Activated naive CD4-positive, alpha-beta T cell (primary cell): ENCODE measurements around the gene PLA1A.
"Not testable (repeated sequence)": the region's sequence is repeated elsewhere in the genome, so short reads cannot be mapped to it uniquely, and the experiment has no call there.

Experiments
- DNase-seq, 4 experiments: peaks; one replicate each; lab custom pipeline; 2025; lab: John Stamatoyannopoulos, UW

PLA1A gene, protein sequence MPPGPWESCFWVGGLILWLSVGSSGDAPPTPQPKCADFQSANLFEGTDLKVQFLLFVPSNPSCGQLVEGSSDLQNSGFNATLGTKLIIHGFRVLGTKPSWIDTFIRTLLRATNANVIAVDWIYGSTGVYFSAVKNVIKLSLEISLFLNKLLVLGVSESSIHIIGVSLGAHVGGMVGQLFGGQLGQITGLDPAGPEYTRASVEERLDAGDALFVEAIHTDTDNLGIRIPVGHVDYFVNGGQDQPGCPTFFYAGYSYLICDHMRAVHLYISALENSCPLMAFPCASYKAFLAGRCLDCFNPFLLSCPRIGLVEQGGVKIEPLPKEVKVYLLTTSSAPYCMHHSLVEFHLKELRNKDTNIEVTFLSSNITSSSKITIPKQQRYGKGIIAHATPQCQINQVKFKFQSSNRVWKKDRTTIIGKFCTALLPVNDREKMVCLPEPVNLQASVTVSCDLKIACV

DNA sequence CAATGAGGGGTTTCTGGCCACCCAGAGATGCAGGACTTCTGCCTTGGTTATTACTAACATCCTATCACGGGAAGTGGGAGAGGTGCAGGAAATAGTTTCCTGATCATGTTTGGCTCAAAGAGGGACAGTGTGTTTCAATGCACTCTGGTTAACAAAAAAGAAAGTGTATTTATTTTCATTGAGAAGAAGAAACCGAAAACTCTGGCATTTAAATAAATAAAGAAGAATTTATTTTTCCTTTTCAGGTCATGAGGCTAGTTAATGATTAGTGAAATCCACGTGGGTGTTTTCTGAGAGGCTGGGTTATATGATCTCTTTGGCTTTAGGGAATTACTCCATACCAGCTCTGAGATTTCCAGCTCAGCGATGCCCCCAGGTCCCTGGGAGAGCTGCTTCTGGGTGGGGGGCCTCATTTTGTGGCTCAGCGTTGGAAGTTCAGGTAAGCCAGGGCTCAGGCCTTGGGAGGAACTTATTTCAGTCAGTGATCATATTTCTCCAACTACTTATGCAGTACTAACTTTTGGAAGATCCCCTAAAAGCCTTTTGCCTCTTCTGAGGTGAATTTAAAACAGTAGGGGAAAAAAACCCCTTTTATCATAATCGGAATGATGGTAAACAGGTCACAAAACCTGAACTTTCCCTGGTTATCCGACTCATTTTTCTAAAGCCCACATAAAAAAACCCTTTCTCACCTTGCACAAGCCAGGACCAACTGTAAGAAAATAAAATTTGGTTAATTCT is at the start of gene PLA1A:
PLA1A (plus strand) TSS at position 338 of the 741 bp plus-strand sequence; CDS start at position 367, 29 bp downstream.
- DNase-seq: no peak

DNA sequence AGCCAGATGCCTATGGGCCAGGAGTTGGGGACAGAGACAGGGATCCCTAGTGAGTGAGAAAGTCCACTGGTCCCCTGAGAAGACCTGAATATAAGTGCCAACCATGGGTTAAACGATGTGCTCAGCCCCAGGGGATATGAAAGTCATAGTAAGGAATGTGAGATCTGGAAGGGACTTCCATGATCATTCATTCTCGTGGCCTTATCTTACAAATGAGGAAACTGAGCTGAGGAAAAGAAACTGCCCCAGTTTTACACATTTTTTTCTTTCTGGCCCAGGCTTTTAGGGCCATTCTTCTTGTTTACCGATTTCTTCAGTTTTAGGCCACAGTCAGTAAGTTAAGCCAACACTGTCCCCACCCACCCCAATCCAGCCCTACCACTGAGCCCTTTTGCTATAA is 49.3 kb upstream of the PLA1A start:
- no peak for DNase-seq

DNA sequence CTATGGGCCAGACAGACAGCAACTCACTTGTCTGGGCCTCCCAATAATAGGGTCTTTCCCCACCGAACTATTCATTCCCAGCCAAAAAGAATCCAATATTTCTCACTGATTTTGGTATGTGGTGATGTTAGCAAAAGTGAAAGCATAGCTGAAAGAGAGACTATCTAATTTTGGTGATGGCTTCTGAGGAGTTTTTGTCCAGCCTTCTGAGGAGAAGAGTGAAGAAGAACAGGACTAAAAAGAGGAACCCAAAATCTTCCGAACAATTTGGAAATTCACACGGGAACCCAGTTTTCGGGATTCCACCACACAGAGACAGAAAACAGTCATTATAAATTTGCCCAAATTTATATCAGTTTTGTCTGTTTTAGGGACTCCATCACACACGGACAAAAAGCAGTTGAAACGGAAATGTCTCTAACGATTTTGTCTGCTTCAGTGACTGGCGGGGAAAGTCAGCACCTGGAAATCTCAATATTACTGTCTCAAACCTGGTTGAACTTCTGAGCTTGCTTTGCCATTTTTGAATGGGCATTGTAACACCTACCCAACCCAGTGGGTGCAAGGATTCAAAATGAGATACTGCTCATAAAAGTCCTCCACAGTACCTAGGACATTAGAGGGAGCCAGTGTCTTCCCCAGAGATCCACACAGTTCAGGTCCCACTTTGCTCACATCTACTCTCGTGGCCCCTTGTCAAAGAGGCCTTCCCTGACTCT is 47.3 kb upstream of the PLA1A start:
- no peak for DNase-seq

DNA sequence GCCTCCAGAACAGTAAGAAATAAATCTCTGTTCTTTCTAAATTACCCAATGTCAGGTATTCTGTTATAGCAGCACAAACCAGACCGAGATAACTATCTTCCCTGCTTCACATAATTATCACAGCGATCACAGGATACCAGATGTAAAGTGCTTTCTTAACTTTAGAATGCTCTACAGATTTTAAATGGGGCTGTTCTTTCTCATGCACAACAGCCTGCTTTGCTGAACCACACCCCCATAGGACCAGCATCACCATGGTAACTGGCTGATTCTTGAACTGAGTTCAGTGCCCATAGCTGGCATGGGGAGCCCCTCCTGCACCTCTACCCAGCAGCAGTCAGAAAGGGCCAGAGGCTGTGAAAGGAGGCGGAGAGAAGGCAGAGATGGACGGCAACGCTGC is 46.1 kb upstream of the PLA1A start:
- no peak for DNase-seq

DNA sequence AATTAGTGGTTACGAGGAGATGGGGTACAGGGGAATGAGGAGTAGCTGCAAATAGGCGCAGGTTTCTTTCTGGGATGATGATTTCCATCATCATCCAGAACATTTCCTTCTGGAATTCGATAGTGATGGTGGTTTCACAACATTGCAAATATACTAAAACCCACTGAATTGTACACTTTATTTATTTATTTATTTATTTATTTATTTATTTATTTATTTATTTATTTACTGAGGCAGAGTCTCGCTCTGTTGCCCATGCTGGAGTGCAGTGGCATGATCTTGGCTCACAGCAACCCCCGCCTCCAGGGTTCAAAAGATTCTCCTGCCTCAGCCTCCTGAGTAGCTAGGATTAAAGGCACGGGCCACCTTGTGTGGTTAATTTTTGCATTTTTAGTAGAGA is 44.8 kb upstream of the PLA1A start:
- not testable (repeated sequence) for DNase-seq

DNA sequence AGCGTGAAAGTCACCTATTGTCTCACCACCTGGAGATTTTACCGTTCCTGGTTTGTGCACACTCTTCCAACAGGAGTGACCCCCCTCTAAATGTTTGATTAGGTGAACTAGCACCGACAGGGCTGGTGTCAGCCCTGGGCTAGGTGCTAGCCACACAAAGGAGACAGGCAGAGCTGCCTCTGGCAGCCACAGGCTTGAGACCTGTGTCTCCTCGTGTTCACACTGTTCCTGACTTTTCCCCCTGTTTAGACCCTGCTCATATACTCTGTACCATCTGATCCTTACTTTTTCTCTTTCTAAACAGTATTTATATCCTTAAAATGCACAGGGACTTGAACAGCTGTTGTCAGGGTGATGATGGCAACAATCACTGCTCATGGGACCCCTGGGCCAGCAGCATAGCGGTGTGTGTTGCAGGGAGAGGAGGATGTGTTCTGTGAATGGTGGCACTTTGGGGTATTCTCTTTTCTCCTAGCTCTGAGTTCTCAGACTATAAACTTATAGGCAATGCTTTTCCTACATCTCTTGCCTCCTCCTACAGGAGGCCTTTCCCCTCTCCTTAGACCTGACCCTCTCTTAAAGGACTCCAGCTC is 43.8 kb upstream of the PLA1A start:
- no peak for DNase-seq

DNA sequence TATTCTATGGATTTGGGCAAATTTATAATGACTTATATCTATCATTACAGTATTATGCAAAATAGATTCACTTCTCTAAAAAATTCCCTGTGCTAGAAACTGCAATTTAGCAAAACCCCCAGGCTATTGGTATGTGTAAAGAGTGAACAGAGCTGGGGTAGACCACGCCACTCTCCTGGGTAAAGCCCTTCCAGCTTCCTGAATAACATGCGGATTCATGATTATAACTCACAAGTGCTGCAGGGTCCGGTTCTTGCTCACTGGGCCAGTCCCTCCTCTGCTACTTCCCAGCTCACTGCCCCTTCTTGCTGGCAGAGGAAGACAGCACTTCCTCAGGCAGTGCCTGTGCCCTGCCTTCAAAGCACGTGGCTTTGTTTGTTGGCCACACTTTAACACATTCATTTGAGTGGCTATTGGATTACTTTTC is 42.4 kb upstream of the PLA1A start:
- no peak for DNase-seq

DNA sequence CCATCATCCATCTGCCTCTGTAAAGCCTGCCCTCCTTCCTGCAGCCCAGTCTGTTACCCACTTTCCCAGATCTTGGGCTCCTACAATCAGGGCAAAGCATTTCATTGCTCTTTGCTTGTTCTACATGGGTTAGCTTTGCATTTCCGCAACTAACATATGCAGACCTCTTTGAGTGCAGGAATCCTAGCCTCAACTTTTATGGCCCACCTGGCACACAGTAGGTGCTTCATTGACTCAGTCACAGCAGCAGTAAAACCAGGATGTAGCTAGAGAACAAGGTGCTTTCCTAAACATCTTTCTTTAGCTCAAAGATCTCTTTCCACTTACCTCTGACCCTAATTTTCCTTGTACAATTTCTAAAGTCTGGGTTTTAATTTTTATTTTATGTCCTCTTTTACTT is 41.8 kb upstream of the PLA1A start:
- no peak for DNase-seq

DNA sequence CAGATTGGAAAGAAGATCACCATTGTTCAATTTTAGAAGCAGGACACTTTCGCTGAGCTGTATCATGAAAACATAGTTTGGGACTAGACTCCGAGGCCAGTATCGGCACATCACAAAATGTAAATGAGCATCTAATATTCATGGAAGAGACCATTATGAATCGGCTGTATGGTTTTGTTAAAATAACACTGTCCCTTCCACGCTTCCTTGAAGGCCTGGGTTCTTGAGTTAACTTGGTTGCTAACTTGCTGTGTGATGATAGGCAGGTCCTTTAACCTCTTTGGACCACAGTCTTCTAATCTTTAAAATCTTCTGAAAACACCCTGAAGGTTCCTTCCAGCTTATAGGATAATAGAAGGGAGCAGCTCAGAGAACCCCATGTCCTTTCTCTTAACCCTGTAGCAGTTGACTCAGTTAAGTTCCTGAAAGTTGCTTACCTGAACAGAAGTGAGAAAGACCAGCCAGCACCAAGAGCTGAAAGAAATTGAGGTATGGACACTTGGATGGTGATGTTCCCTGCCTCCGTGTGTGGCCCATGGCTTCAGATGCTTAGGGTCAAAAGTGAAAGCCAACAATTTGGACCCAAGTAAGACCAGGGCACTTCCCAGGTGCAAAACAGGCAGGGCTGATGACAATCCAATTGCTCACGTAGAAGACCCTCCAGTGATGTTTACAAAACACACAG is 40.4 kb upstream of the PLA1A start:
- DNase-seq: no peak

DNA sequence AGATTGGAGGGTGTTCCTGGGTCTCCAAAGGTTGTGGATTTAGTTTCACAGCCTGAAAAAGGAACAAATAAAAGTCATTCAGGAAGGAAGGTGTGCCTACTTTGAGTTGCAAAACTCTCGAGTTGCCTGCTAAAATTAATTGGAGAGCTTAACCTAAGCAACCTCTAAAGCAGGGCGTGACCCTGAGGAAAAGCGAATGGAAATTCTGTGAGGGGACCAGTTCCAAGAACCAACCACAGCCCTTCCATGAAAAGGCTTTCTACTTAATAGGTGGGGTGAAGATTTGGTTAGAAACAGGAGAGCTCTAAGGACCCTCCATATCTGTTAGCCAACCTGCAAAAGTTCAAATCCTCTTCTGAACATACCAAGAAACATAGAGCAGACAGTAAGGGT is 39.8 kb upstream of the PLA1A start:
- no peak for DNase-seq

DNA sequence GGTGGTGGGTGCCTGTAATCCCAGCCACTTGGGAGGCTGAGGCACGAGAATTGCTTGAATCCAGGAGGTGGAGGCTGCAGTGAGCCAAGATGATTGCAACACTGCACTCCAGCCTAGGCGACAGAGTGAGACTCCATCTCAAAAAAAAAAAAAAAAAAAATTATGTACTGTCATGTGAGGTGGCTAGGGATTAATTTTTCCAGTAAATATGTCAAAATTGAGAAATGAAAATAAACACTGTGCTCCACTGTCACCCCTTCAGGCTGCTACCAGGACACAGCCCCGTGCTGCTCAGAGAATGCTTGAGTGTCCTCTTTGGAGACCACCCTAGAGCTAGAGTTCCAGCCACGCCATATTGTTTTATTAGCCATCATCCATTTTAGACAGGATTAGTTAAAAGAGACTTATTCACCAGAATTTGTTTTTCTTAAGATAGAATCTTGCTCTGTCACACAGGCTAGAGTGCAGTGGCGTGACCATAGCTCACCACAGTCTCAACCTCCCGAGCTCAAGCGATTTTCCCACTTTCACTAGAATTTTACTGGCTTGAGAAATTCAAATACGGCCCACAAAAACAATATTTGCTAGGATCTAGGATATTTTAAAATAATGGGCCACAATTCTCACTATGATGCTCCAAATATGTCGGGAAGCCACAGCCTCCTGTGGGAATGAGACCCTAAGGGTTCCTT is 38.9 kb upstream of the PLA1A start:
- no peak for DNase-seq

DNA sequence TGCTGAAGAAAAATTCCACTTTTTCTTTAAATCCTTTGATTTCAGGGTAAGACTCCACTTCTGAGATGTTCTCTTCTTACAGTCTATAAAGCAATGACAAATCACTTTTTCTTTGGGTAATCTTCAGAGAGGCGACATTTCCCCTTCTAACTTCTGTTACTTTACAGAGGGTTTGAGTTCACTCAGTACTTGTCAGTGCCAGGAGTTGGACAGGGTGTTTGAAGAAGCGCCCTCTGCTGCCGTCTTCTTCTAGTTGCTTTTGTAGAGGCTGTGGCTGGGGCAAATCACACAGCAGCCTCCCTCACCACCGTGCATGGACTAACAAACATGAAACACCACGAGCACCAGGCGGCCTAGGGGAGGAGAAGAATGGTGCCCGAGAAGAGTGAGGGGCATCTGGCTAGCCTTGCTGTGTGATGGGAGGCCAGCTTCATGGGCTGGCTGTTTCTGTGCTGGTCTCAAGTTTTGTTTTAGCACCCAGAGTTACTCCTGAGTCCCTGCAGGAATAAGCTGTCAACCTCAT is 38.2 kb upstream of the PLA1A start, which contains the start of gene CD80:
CD80 (minus strand) TSS at position 174 of the 523 bp plus-strand sequence. CDS start 1,886 bp downstream, outside the sequence.
- no peak for DNase-seq

DNA sequence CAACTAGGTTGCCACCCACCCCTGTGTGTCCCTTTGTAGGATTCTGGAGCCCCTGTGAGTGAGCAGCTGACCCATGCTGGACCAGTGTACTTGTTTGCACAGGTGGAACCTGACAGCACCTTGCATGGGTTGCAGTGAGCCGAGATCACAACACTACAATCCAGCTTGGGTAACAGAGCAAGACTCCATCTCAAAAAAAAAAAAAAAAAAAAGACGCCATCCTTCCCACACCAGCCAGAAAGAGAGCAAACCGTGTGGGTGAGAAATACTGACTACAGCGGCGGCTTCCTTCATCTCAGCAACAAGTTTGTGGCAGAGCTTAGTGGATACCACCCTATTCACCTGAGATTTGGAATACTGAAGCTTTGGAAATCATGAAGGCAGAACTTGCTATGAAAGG is 37.5 kb upstream of the PLA1A start:
- no peak for DNase-seq

DNA sequence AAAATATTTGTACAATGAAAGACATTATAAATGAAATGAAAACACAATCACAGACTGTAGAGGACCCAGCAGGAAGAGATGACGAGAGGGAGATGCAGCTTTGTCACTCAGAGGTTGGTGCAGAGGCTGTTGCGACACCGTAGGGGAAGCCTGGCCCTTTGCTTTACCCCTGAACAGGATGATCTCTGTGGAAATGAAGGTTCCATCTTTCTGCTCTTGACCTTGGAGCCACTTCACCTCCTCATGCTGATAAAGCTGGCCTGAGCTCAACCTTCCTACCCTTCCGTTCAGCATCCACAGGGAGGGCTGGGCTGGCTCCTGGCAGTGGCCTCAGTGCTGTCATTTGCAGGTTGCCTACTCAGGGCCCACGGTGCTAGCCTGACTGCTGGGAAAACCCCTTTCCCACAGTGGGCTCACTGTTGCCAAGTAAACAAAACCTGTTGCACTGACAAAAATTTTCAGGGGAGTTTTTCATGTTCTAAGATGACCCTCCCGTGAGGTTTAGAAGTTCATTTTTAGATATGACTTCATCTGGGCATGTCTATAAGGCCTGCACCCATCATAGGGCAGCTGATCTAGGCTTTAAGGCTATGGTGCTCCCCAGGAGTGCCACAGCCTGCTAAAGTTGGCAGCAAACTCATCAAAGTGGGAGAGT is 35.3 kb upstream of the PLA1A start:
- no peak for DNase-seq

DNA sequence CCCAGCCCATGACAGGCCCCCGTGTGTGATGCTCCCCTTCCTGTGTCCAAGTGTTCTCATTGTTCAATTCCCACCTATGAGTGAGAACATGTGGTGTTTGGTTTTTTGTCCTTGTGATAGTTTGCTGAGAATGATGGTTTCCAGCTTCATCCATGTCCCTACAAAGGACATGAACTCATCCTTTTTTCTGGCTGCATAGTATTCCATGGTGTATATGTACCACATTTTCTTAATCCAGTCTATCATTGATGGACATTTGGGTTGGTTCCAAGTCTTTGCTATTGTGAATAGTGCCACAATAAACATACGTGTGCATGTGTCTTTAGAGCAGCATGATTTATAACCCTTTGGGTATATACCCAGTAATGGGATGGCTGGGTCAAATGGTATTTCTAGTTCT is 34.4 kb upstream of the PLA1A start:
- DNase-seq: not testable (repeated sequence)

DNA sequence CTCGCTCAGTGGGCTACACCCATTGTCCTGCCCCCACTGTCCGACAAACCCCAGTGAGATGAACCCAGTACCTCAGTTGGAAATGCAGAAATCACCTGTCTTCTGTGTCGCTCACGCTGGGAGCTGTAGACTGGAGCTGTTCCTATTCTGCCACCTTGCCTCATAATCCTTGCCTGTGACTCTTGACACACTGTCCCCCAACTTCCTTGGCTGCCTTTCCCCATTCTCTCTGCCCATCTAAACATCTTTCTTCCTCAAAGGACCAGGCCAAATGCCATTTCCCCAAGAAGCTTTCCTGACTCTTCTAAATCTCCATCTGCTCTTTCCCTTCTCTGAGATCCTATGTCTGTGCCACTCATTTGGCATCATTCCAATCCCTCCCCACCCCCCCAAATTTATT is 28.5 kb upstream of the PLA1A start:
- no peak for DNase-seq

DNA sequence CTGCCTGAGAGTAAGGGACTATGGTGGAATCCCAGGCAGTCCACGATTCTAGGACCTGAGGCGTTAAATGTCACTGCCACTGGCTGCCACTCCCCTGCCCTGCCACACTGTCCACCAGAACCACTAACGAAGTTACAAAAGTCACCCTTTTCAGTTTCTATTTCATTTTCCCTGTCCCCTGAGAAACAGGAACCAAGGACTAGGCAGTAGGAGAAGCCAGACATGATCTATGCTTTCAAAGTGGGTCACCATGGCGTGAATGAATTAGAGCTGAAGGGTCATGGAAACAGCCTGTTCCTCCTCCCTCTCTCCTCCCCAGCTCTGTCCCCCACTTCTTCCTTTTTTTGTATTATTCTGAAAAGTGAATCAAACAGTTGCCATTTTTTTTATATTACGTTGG is 27.5 kb upstream of the PLA1A start:
- DNase-seq: no peak

DNA sequence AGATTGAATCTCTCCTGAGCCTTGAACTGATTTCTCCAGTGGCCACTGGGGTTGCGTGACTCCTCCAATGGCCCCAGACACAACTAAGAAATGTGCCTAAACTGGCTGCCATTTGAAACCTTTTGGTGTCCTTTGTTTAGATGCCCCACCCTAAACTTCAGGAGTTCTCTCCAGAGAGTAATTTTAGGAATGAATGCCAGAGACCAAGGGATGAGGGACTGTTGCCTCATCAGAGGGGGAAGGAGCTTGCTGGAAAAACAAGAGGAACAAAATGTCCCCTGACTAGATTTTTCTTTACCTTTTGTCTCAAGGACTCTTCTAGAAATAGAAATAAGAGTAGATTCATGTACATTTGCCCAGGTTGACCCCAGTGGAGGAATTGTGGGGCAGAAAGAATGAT is 26.5 kb upstream of the PLA1A start:
- DNase-seq: no peak

DNA sequence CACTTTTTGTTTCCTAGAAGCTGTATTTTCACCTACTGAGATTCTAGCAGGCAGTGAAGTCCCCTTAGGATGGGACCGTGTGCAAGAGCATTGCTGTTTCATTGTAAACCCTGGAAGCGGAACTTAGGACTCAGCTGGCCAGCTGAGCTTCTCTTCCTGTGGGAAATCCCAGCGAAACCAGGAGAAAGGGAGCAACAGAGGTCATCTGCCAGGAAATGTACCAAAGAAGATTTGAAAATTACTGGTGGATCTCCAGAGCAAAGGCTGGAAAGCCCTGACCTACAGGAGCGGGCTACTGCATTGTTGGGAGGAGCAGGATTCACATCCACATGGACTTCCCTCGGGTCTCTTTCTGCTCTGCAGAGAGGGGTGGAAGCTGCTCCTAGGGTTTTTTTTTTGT is 26.0 kb upstream of the PLA1A start:
- no peak for DNase-seq

DNA sequence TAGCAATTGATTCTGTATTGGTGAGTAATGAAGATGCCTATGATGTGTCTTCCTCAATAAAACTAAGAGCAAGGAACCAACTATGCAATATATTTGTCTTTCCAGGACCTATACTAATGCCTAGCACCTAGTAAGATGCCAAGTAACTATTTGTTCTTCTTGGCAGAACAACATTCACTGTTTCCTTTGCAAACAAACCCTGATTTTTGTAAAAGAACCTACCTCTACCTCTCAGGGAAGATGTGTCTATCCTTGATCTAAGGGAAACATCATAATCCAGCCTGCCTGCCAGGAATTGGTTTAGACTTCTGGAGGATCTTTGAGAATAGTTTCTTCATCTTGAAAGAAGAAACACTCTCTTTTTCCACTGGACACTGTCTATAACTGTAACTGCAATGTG is 22.2 kb upstream of the PLA1A start:
- DNase-seq: no peak
